K562 (cell line): ENCODE data around the gene OSGEP. TPM values are rescaled to one million over a fixed set of nuclear protein-coding genes. Genes with fewer than 3 reads are reported as not detected.

ENCODE experiments used
- BCOR ChIP-seq: fragments of 450-650 bp; IDR thresholded peaks from 2 replicates; pipeline ENCODE4 v1.6.1; 2016
- CBX8 ChIP-seq: fragments of 200-600 bp; sonication (generic); IDR thresholded peaks from 2 replicates; pipeline ENCODE4 v1.6.1; 2012; ENCODE audit warnings: borderline replicate concordance, mixed run types, low read depth, mild to moderate bottlenecking, moderate library complexity, mixed read lengths, low read length, control low read depth, inconsistent platforms; ENCODE audit not compliant: poor library complexity, severe bottlenecking; ENCODE audit errors: extremely low read depth
- CREM ChIP-seq: IDR thresholded peaks from 2 replicates; pipeline ENCODE4 v1.6.1; 2014; ENCODE audit warnings: antibody characterized with exemption, low read depth
- CSDE1 ChIP-seq, 2 experiments: fragments of 450-650 bp; IDR thresholded peaks; 2 replicates each; pipeline ENCODE4 v1.6.1; 2016; ENCODE audit warnings: mild to moderate bottlenecking in 1 of 2
- FOSL1 ChIP-seq: fragments of 200-800 bp; sonication (Bioruptor generic); conservative IDR thresholded peaks from 2 replicates; pipeline ENCODE4 v1.6.1; 2016; ENCODE audit warnings: missing genetic modification characterization, missing compliant biosample characterization
- GATAD2A ChIP-seq: fragments of 450-650 bp; IDR thresholded peaks from 2 replicates; pipeline ENCODE4 v1.6.1; 2017
- HES1 ChIP-seq: fragments of 450-650 bp; IDR thresholded peaks from 2 replicates; pipeline ENCODE4 v1.6.1; 2016; ENCODE audit warnings: low read depth, mild to moderate bottlenecking, moderate library complexity
- MNT ChIP-seq, 2 experiments: fragments of 450-650 bp; conservative IDR thresholded peaks; 2 replicates each; pipeline ENCODE4 v1.6.1; 2017; ENCODE audit warnings: mild to moderate bottlenecking in 2 of 2, moderate library complexity in 2 of 2
- MTA1 ChIP-seq: fragments of 450-650 bp; IDR thresholded peaks from 2 replicates; pipeline ENCODE4 v1.6.1; 2017; ENCODE audit warnings: borderline replicate concordance
- NR2F6 ChIP-seq: fragments of 450-650 bp; formaldehyde crosslinking; IDR thresholded peaks from 2 replicates; pipeline ENCODE4 v1.4.0; 2020; ENCODE audit warnings: mild to moderate bottlenecking
- PHF20 ChIP-seq: fragments of 450-650 bp; IDR thresholded peaks from 2 replicates; pipeline ENCODE4 v1.6.1; 2018; ENCODE audit not compliant: partially characterized antibody
- POLR2AphosphoS2 ChIP-seq: IDR thresholded peaks from 2 replicates; pipeline ENCODE4 v1.6.1; 2012; ENCODE audit warnings: low read length, improper control_type of control experiment
- ZBTB1 ChIP-seq: sonication (generic); formaldehyde crosslinking; IDR thresholded peaks from 2 replicates; pipeline ENCODE4 v1.8.1; 2023; ENCODE audit warnings: missing genetic modification reagents, low read depth, mild to moderate bottlenecking, borderline replicate concordance
- ZNF143 ChIP-seq: sonication (generic); formaldehyde crosslinking; IDR thresholded peaks from 2 replicates; pipeline ENCODE4 v1.9.0; 2022; ENCODE audit warnings: mild to moderate bottlenecking, missing genetic modification reagents
- ZNF347 ChIP-seq: fragments of 450-650 bp; formaldehyde crosslinking; IDR thresholded peaks from 2 replicates; pipeline ENCODE4 v1.4.0; 2020; ENCODE audit warnings: low read depth, mild to moderate bottlenecking, moderate library complexity
- ZNF551 ChIP-seq: fragments of 250-450 bp; sonication (Bioruptor Pico); IDR thresholded peaks from 2 replicates; pipeline ENCODE4 v1.5.0; 2021; ENCODE audit warnings: mild to moderate bottlenecking, moderate library complexity
- polyA plus RNA-seq, 8 experiments: library from polyadenylated mRNA; depleted of rRNA in 4 of 8; stranded (reverse) in 5 of 8; unstranded in 3 of 8; fragments of >200 nt; fragmentation: Nextera tagmentation in 2 of 8; fragmentation: Illumina TruSeq in 1 of 8; extraction: Ambion mirVana in 2 of 8; extraction: Trizol in 1 of 8; gene quantifications; 2 replicates each; pipeline versions ENCODE4 v1.2.1 to v1.2.3, GENCODE V29; 2011 to 2014; ENCODE audit warnings: inconsistent platforms in 1 of 8, missing spikeins in 1 of 8
- total RNA-seq, 7 experiments: library from RNA; depleted of rRNA in 6 of 7; stranded (reverse); fragments of >200 nt in 6 of 7; fragmentation: Illumina TruSeq in 2 of 7; extraction: Trizol in 2 of 7; gene quantifications; 2 replicates each; pipeline versions ENCODE4 v1.2.1 to v1.2.3, GENCODE V29; 2011 to 2021; ENCODE audit warnings: low replicate concordance in 1 of 7
- TF ChIP-seq, protein P1 (sequence below), 3 experiments: fragments of 200-800 bp in 1 of 3; sonication (Bioruptor generic) in 1 of 3; sonication (generic) in 1 of 3; formaldehyde crosslinking in 1 of 3; IDR thresholded peaks; 2 replicates each; pipeline versions ENCODE4 v1.6.1 to v1.8.0; 2016 to 2022; ENCODE audit warnings: mild to moderate bottlenecking in 2 of 3, missing compliant biosample characterization in 2 of 3, missing genetic modification characterization in 2 of 3, missing genetic modification reagents in 1 of 3
- TF ChIP-seq, protein P2 (sequence below): fragments of 450-650 bp; formaldehyde crosslinking; IDR thresholded peaks from 2 replicates; pipeline ENCODE4 v1.4.0; 2020; ENCODE audit warnings: mild to moderate bottlenecking, mixed read lengths
- TF ChIP-seq, protein P3 (sequence below), 2 experiments: fragments of 250-450 bp in 1 of 2; fragments of 450-650 bp in 1 of 2; sonication (Bioruptor Pico) in 1 of 2; IDR thresholded peaks; 2 replicates each; pipeline versions ENCODE4 v1.6.1 to v1.8.0; 2016 to 2021; ENCODE audit warnings: mild to moderate bottlenecking in 2 of 2, moderate library complexity in 2 of 2, missing compliant biosample characterization in 1 of 2, missing genetic modification characterization in 1 of 2

The OSGEP gene
- total and polyA plus RNA-seq, 9 of the 15 experiments (the other 6 are each of a cell fraction or from before 2014, with no cell fraction given), result 32.1 to 59.2 (median 44.1) TPM

- no peak for TF ChIP-seq HES1
- TF ChIP-seq ZNF551, result no peak
- TF ChIP-seq MNT (conservative IDR thresholded peaks at IDR 0.05), result peak in 1 of 2 experiments; percentile 35; a peak in 1 of 4 replicates
- TF ChIP-seq NR2F6 (CRISPR knock-in tag), result no peak
- no peak for TF ChIP-seq POLR2AphosphoS2
- 0 out of 2 replicates have a peak, but pooled peaks have one; percentile 57 for TF ChIP-seq MTA1
- TF ChIP-seq PHF20, result no peak
- no peak for TF ChIP-seq BCOR
- no peak for TF ChIP-seq GATAD2A
- no peak for TF ChIP-seq CBX8
- TF ChIP-seq, protein P1, sequence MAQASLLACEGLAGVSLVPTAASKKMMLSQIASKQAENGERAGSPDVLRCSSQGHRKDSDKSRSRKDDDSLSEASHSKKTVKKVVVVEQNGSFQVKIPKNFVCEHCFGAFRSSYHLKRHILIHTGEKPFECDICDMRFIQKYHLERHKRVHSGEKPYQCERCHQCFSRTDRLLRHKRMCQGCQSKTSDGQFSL (CRISPR knock-in tag; IDR thresholded peaks at IDR 0.05), result no peak
- TF ChIP-seq, protein P1 (tag; IDR thresholded peaks at IDR 0.05), result no peak
- TF ChIP-seq CREM, result no peak
- no peak for TF ChIP-seq ZNF143 (CRISPR knock-in tag)
- TF ChIP-seq, protein P2, sequence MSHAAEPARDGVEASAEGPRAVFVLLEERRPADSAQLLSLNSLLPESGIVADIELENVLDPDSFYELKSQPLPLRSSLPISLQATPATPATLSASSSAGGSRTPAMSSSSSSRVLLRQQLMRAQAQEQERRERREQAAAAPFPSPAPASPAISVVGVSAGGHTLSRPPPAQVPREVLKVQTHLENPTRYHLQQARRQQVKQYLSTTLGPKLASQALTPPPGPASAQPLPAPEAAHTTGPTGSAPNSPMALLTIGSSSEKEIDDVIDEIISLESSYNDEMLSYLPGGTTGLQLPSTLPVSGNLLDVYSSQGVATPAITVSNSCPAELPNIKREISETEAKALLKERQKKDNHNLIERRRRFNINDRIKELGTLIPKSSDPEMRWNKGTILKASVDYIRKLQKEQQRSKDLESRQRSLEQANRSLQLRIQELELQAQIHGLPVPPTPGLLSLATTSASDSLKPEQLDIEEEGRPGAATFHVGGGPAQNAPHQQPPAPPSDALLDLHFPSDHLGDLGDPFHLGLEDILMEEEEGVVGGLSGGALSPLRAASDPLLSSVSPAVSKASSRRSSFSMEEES (CRISPR knock-in tag), result no peak
- TF ChIP-seq, protein P3, sequence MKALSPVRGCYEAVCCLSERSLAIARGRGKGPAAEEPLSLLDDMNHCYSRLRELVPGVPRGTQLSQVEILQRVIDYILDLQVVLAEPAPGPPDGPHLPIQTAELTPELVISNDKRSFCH (CRISPR knock-in tag; IDR thresholded peaks at IDR 0.05), result no peak
- TF ChIP-seq, protein P3 (tag; IDR thresholded peaks at IDR 0.05), result no peak
- no peak for TF ChIP-seq CSDE1 (IDR thresholded peaks at IDR 0.05)
- TF ChIP-seq ZBTB1 (CRISPR knock-in tag), result no peak
- 0 out of 2 replicates have a peak, but pooled peaks have one; percentile 29 for TF ChIP-seq FOSL1 (tag)
- no peak for TF ChIP-seq ZNF347 (CRISPR knock-in tag)
Observed at GRCh38 chr14:20477211-20477876, 22.7 kb upstream of the OSGEP start (continued).
